GM20431 (cell line): ENCODE data around the gene CDK14.

Experiments used
- in situ Hi-C: fragments of 300-500 bp; cut with MseI, MboI; formaldehyde crosslinking; loops from one replicate; pipeline ENCODE4 v1.15.0; 2020; ENCODE audit warnings: low sequenced_read_pairs; ENCODE audit not compliant: unreplicated experiment

CDK14 gene

GRCh38 chr7:91019686-91020385, 423.7 kb downstream of the CDK14 start:
- in situ Hi-C loops: no loop called here

GRCh38 chr7:91020636-91021385, 424.7 kb downstream of the CDK14 start:
- in situ Hi-C loops: no loop called here

GRCh38 chr7:91021956-91022355, 425.8 kb downstream of the CDK14 start:
- in situ Hi-C loops: no loop called here

GRCh38 chr7:91025906-91026390, 429.8 kb downstream of the CDK14 start:
- in situ Hi-C loops: loop anchor here (25.0 kb wide), 1 partner anchor 314 kb away; no protein-coding TSS in a partner anchor

- in situ Hi-C loops: loop anchor here (25.0 kb wide), 1 partner anchor 317 kb away; no protein-coding TSS in a partner anchor
These were observed 433.6 kb downstream of the CDK14 start for GRCh38 chr7:91029688-91030087.

GRCh38 chr7:91030680-91031380, 434.7 kb downstream of the CDK14 start:
- in situ Hi-C loops: loop anchor here (25.0 kb wide), 1 partner anchor 319 kb away; no protein-coding TSS in a partner anchor

- in situ Hi-C loops: loop anchor here (25.0 kb wide), 1 partner anchor 319 kb away; no protein-coding TSS in a partner anchor
These were observed 435.6 kb downstream of the CDK14 start for GRCh38 chr7:91031757-91032156.

- in situ Hi-C loops: loop anchor here (25.0 kb wide), 1 partner anchor 321 kb away; no protein-coding TSS in a partner anchor
These were observed 437.5 kb downstream of the CDK14 start for GRCh38 chr7:91033574-91033973.

- in situ Hi-C loops: loop anchor here (25.0 kb wide), 1 partner anchor 322 kb away; no protein-coding TSS in a partner anchor
These were observed 438.6 kb downstream of the CDK14 start for GRCh38 chr7:91034459-91035368.

- in situ Hi-C loops: loop anchor here (25.0 kb wide), 1 partner anchor 327 kb away; no protein-coding TSS in a partner anchor
These were observed 442.9 kb downstream of the CDK14 start for GRCh38 chr7:91039033-91039432.

GRCh38 chr7:91041141-91041540, 445.0 kb downstream of the CDK14 start:
- in situ Hi-C loops: loop anchor here (25.0 kb wide), 1 partner anchor 329 kb away; no protein-coding TSS in a partner anchor

- in situ Hi-C loops: loop anchor here (25.0 kb wide), 1 partner anchor 330 kb away; no protein-coding TSS in a partner anchor
These were observed 445.9 kb downstream of the CDK14 start for GRCh38 chr7:91041901-91042484.

GRCh38 chr7:91043186-91043585, 447.1 kb downstream of the CDK14 start:
- in situ Hi-C loops: loop anchor here (25.0 kb wide), 1 partner anchor 331 kb away; no protein-coding TSS in a partner anchor

GRCh38 chr7:91043924-91044645, 448.0 kb downstream of the CDK14 start:
- in situ Hi-C loops: loop anchor here (25.0 kb wide), 1 partner anchor 332 kb away; no protein-coding TSS in a partner anchor

- in situ Hi-C loops: loop anchor here (25.0 kb wide), 1 partner anchor 333 kb away; no protein-coding TSS in a partner anchor
These were observed 449.5 kb downstream of the CDK14 start for GRCh38 chr7:91045606-91046005.

- in situ Hi-C loops: loop anchor here (25.0 kb wide), 1 partner anchor 334 kb away; no protein-coding TSS in a partner anchor
These were observed 450.4 kb downstream of the CDK14 start for GRCh38 chr7:91046322-91047089.

- in situ Hi-C loops: loop anchor here (25.0 kb wide), 1 partner anchor 335 kb away; no protein-coding TSS in a partner anchor
These were observed 451.5 kb downstream of the CDK14 start for GRCh38 chr7:91047636-91048035.
